H1 (cell line): ENCODE measurements around the gene TMEM169. TPM values are rescaled to one million over a fixed set of nuclear protein-coding genes. Genes with fewer than 3 reads are reported as not detected.

ENCODE experiments used
- GTF2F1 ChIP-seq: IDR thresholded peaks from 2 replicates; pipeline ENCODE4 v1.6.1; 2012; ENCODE audit warnings: low read depth, low read length, improper control_type of control experiment, borderline replicate concordance
- RFX5 ChIP-seq: IDR thresholded peaks from 2 replicates; pipeline ENCODE4 v1.6.1; 2011; ENCODE audit warnings: low read depth, low read length, improper control_type of control experiment, borderline replicate concordance
- polyA plus RNA-seq, 7 experiments: library from polyadenylated mRNA; depleted of rRNA in 3 of 7; stranded (reverse) in 5 of 7; unstranded in 2 of 7; fragments of >200 nt in 5 of 7; fragments of 200-250 nt in 2 of 7; gene quantifications; 1 replicate in 5 of 7; 2 replicates in 1 of 7; 4 replicates in 1 of 7; pipeline versions ENCODE4 v1.2.1 to v1.2.3, GENCODE V29; 2011 to 2013; ENCODE audit warnings: missing spikeins in 2 of 7, mixed read lengths in 2 of 7
- total RNA-seq: library from RNA; stranded (reverse); fragmentation: NEBNext Ultra II Directional; extraction: Animal tissue kit (Norgen Biotek cat#: 25700); gene quantifications from 2 replicates; pipeline ENCODE4 v1.2.1, GENCODE V29; 2021

The TMEM169 gene
- total and polyA plus RNA-seq, 2 of the 8 experiments (the other 6 are each of a cell fraction or from before 2014, with no cell fraction given): 0.41 to 2.4 TPM

DNA sequence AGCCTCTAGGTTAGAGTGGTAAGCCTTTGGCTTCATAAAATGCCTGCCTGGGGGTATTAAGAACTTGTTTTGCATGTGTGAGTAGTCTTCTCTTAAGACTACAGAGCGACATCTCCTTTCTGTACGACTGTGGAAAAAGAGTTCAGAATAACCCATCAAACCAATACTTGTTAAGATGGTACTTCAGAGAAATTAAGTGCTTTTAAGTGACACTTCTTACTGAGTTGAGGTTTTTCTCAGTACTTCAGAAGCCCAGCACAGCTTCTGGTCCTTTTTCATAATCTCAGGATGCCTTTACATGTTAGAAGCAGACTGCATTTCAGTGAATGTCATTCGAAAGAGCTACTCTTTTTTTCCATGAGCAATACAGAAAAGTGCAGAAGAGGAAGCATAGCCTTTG lies 38.3 kb downstream of the TMEM169 start (continued):
- TF ChIP-seq GTF2F1: no peak
- TF ChIP-seq RFX5: no peak
